GM19193 (cell line): Measurements from ENCODE around the gene OOEP.

ENCODE experiments used
- POLR2A ChIP-seq: IDR thresholded peaks from 4 replicates; pipeline ENCODE4 v1.6.1; 2011; ENCODE audit not compliant: insufficient read depth, insufficient read length; ENCODE audit errors: extremely low read depth

The OOEP gene

DNA sequence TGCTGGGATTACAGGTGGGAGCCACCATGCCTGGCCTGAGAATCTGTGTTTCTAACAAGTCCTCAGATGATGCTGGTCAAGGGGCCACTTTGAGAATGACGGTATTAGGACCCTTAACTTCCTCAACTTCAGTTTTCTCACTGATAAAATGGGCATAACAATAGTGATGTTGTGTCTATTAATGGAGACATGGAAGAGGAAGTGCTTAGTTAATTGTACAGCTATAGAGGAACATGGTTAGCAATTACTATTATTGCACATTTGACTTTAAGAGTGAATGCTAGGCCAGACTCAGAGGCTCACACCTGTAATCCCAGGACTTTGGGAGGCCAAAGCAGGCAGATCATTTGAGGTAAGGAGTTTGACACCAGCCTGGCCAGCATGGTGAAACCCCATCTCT lies 28.4 kb downstream of the OOEP start:
- no peak for TF ChIP-seq POLR2A

DNA sequence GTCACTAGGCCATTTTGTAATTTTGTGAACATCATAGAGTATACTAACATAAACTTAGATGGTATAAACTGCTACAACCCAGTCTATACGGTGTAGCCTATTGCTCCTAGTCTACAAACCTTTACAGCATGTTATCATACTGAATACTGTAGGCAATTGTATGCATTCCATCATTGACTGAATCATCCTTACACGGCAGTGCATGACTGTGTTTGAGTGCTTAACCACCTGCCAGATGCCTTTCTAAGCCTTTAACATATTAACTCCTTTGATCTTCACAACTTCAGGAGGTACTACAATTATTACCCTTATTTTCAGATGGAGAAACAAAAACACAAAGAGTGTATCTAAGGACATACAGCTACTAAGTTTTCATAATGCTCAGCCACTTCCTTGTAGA lies 29.6 kb downstream of the OOEP start:
- TF ChIP-seq POLR2A, result no peak

DNA sequence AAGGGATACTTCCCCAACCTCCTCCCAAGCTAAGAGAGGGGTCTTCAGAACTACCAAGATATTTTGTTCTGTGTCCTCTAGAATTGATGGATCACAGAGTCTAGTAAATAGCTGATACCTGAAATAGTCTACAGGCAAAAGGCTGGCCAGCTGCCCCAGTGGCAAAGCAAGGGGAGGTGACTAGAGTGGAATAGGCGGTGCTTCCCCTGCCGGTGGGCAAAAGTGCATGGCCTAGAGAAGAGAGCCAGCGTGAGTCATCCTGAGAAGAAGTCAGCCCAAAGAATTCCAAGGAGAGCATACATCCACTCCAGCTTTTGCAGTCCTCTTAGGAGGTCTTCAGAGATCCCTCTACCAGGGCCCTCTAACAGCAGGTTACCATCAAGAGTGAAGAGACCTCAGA lies 30.4 kb downstream of the OOEP start:
- TF ChIP-seq POLR2A, result no peak

DNA sequence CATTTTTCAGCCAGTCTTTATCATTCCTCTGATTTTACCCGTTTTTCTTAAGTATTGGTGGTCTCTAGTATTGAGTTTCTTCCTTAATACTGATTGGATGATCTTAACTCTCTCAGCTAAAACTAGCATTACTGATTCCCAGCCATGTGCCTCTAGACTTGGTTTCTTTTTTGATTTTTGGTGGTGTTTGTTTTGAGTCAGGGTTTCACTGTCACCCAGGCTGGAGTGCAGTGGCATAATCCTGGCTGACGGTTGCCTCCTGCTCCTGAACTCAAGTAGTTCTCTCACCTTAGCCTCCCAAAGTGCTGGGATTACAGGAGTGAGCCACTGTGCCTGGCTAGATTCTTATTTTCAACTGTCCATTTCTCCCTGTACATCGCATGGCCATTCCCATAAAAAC lies 40.5 kb downstream of the OOEP start:
- no peak for TF ChIP-seq POLR2A

DNA sequence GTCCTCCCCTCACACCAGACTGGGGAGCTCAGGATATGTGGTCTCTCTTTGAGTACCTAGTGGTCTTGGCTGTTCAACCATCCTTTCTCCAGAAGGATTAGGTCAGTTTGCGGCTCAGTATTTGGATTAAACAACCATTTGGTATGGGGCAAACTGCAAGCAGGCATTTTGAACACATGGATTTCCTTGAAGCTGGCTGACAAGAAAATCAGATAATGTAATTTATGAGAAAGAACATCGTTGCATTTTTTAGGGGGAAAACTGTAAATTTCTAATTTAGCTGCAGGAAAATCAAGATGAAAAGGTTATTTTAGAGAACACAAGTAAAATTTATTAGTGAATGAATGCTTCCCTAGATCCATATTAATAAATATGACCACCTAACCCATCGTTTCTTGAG lies 40.9 kb downstream of the OOEP start:
- TF ChIP-seq POLR2A, result no peak

DNA sequence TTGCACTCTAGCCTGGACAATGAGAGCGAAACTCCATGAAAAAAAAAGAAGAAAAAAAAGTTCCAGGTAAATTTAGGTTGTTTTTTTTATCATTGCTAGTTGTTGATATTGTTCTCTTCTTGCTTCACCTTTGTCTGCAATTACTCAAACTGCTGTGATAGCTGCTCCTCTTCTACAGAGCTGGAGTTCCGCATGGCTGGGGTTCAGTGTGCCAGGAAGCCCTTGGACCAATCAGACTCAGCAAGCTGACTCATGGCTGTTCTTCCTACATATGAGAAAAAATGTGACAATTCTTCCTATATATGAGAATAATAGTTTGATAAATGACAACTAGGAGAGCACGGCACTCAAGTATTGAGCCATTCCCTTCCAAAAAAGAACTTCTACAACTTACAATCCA lies 44.0 kb downstream of the OOEP start:
- no peak for TF ChIP-seq POLR2A

DNA sequence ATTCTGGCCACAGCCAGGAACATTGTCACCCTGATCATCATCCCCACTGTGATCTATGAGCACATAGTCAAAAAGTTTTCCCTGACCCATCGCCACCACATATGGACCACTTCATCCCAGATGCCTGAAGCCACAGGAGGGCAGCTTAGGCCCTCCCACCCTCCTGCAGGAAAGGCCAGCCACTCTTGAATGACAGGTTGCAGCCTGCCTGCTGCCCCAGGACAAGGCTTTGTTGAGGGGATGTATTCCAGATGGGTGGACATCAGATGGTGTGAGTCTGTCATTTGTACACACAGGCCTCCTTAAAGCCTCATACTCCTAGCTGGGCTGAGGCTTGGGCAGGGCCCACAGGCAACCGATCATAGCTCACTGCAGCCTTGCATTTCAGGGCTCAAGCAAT lies 46.4 kb downstream of the OOEP start:
- no peak for TF ChIP-seq POLR2A
